ENCODE measurements around the gene UBE2G1. TPM values are rescaled to one million over a fixed set of nuclear protein-coding genes. Genes with fewer than 3 reads are reported as not detected.

UBE2G1 gene
- total and polyA plus RNA-seq, 2 donors (not counting 1 experiment from before 2014, with no cell fraction given): 27.1 to 76.0 TPM

DNA sequence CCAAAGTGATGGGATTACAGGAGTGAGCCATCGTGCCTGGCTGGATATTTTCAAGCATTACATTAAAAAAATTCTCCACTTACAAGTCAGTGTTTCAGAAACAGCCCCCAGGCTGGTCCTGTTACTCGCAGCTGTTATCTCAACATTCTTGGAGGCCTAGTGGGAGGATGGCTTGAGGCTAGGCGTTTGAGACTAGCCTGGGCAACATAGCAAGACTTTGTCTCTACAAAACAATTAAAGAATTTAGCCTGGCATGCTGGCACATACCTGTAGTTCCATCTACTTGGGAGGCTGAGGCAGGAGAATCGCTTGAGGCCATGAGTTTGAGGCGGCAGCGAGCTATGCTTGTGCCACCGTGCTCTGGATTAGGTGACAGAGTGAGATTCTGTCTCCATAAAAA is 40.7 kb upstream of the UBE2G1 start:
- H3K27ac ChIP-seq (ENCODE audit: low read length in 2 of 2): no peak overlapping the region
- H2AFZ ChIP-seq (ENCODE audit: insufficient read depth, low read depth, low read length, poor library complexity, severe bottlenecking): no peak overlapping the region
- no peak overlapping the region for H3K4me2 ChIP-seq (replicated peaks; ENCODE audit: low read depth, low read length, poor library complexity, severe bottlenecking)
- H3K27me3 ChIP-seq (replicated peaks in 1 of 4; ENCODE audit: control extremely low read depth in 1 of 4, control insufficient read depth in 3 of 4, insufficient read depth in 4 of 4, low read length in 3 of 4): no peaks in the 10 kb centered on the region
- no peak for DNase-seq
- H3K9me3 ChIP-seq (ENCODE audit: control extremely low read depth in 1 of 3, control insufficient read depth in 2 of 3, insufficient read depth in 1 of 3, low read length in 2 of 3): no peaks in the 10 kb centered on the region
- peaks cover 6 to 7% of the 10 kb centered on the region in 2 donors for H3K4me1 ChIP-seq (ENCODE audit: control insufficient read depth in 2 of 2, insufficient read depth in 2 of 2, low read length in 2 of 2)
- ChIA-PET CTCF (interaction anchor here (0.6 to 4.7 kb wide), 3 partner anchors 10 to 191 kb away, joined by 3 to 25 read pairs (median 5); no protein-coding TSS in a partner anchor), POLR2A (interaction anchor here (0.6 to 0.7 kb wide), 2 partner anchors 16 to 53 kb away, joined by 3 to 5 read pairs; no protein-coding TSS in a partner anchor)
- H3K4me1 Mint-ChIP-seq: peaks cover 6% of the 10 kb centered on the region
- no peak overlapping the region for H3K9ac ChIP-seq (ENCODE audit: low read length)
- no peak overlapping the region for H3K27ac Mint-ChIP-seq
- no peaks in the 10 kb centered on the region for H3K9me3 Mint-ChIP-seq (ENCODE audit: insufficient read depth)
- no peaks in the 10 kb centered on the region for H4K20me1 ChIP-seq (ENCODE audit: control insufficient read depth, insufficient read depth, low read length, poor library complexity, severe bottlenecking)
- TF ChIP-seq, protein P1, sequence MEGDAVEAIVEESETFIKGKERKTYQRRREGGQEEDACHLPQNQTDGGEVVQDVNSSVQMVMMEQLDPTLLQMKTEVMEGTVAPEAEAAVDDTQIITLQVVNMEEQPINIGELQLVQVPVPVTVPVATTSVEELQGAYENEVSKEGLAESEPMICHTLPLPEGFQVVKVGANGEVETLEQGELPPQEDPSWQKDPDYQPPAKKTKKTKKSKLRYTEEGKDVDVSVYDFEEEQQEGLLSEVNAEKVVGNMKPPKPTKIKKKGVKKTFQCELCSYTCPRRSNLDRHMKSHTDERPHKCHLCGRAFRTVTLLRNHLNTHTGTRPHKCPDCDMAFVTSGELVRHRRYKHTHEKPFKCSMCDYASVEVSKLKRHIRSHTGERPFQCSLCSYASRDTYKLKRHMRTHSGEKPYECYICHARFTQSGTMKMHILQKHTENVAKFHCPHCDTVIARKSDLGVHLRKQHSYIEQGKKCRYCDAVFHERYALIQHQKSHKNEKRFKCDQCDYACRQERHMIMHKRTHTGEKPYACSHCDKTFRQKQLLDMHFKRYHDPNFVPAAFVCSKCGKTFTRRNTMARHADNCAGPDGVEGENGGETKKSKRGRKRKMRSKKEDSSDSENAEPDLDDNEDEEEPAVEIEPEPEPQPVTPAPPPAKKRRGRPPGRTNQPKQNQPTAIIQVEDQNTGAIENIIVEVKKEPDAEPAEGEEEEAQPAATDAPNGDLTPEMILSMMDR (IDR thresholded peaks at IDR 0.05): no peak
- no peak for TF ChIP-seq EZH2 (IDR thresholded peaks at IDR 0.05; ENCODE audit: borderline replicate concordance, insufficient read depth, low read depth, low read length, poor library complexity, severe bottlenecking)
- H3K79me2 ChIP-seq (ENCODE audit: control insufficient read depth, insufficient read depth, low read length): no peaks in the 10 kb centered on the region
- H3K4me3 ChIP-seq (ENCODE audit: control extremely low read depth in 1 of 5, extremely low read depth in 1 of 5, insufficient read depth in 1 of 5, low read depth in 2 of 5, low read length in 4 of 5): no peak overlapping the region
- no peaks in the 10 kb centered on the region for H3K27me3 Mint-ChIP-seq
- intact Hi-C loops (cut with micrococcal nuclease): no loop called here
- WGBS (ENCODE audit: insufficient coverage): no CpG with 5 or more reads among the region's 7 CpGs
- H3K4me3 Mint-ChIP-seq: no peak overlapping the region
- H3K36me3 ChIP-seq (replicated peaks in 1 of 2; ENCODE audit: control extremely low read depth in 1 of 2, control insufficient read depth in 1 of 2, extremely low read depth in 1 of 2, insufficient read depth in 2 of 2, low read length in 1 of 2): no peaks in the 10 kb centered on the region
- no peak for ATAC-seq (ENCODE audit: low read depth)

DNA sequence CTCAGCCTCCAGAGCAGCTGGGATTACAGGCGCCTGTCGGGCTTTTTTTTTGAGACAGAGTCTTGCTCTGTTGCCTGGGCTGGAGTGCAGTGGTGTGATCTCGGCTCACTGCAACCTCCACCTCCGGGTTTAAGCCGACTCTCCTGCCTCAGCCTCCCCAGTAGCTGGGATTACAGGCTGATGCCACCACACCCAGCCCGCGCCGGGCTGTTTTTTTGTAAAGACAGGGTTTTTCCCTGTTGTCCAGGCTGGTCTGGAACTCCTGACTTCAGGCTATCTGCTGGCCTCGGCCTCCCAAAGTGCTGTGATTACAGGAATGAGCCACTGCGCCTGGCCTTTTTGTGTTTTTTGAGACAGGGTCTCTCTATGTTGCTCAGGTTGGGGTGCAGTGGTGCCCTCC is 39.9 kb upstream of the UBE2G1 start:
- no peak overlapping the region for H3K4me2 ChIP-seq (replicated peaks; ENCODE audit: low read depth, low read length, poor library complexity, severe bottlenecking)
- peaks cover 6 to 7% of the 10 kb centered on the region in 2 donors for H3K4me1 ChIP-seq (ENCODE audit: control insufficient read depth in 2 of 2, insufficient read depth in 2 of 2, low read length in 2 of 2)
- H3K9me3 Mint-ChIP-seq (ENCODE audit: insufficient read depth): no peaks in the 10 kb centered on the region
- TF ChIP-seq EZH2 (IDR thresholded peaks at IDR 0.05; ENCODE audit: borderline replicate concordance, insufficient read depth, low read depth, low read length, poor library complexity, severe bottlenecking): no peak
- H3K79me2 ChIP-seq (ENCODE audit: control insufficient read depth, insufficient read depth, low read length): no peaks in the 10 kb centered on the region
- no peak overlapping the region for H3K27ac ChIP-seq (ENCODE audit: low read length in 2 of 2)
- no peak overlapping the region for H3K4me3 ChIP-seq (ENCODE audit: control extremely low read depth in 1 of 5, extremely low read depth in 1 of 5, insufficient read depth in 1 of 5, low read depth in 2 of 5, low read length in 4 of 5)
- no peak overlapping the region for H2AFZ ChIP-seq (ENCODE audit: insufficient read depth, low read depth, low read length, poor library complexity, severe bottlenecking)
- ChIA-PET POLR2A (interaction anchor here (0.6 to 1.3 kb wide), 2 partner anchors 17 to 40 kb away, joined by 5 to 6 read pairs; partner anchors contain the start of gene UBE2G1), CTCF (interaction anchor here (1.2 to 4.7 kb wide), 3 partner anchors 28 to 190 kb away, joined by 4 to 25 read pairs (median 7); no protein-coding TSS in a partner anchor)
- no peaks in the 10 kb centered on the region for H3K27me3 Mint-ChIP-seq
- no peak for ATAC-seq (ENCODE audit: low read depth)
- intact Hi-C loops (cut with micrococcal nuclease): no loop called here
- peaks cover 6% of the 10 kb centered on the region for H3K4me1 Mint-ChIP-seq
- H3K36me3 ChIP-seq (replicated peaks in 1 of 2; ENCODE audit: control extremely low read depth in 1 of 2, control insufficient read depth in 1 of 2, extremely low read depth in 1 of 2, insufficient read depth in 2 of 2, low read length in 1 of 2): no peaks in the 10 kb centered on the region
- H3K27ac Mint-ChIP-seq: no peak overlapping the region
- H3K9me3 ChIP-seq (ENCODE audit: control extremely low read depth in 1 of 3, control insufficient read depth in 2 of 3, insufficient read depth in 1 of 3, low read length in 2 of 3): no peaks in the 10 kb centered on the region
- no peak overlapping the region for H3K4me3 Mint-ChIP-seq
- no peaks in the 10 kb centered on the region for H3K27me3 ChIP-seq (replicated peaks in 1 of 4; ENCODE audit: control extremely low read depth in 1 of 4, control insufficient read depth in 3 of 4, insufficient read depth in 4 of 4, low read length in 3 of 4)
- no peaks in the 10 kb centered on the region for H4K20me1 ChIP-seq (ENCODE audit: control insufficient read depth, insufficient read depth, low read length, poor library complexity, severe bottlenecking)
- H3K9ac ChIP-seq (ENCODE audit: low read length): no peak overlapping the region
- WGBS (ENCODE audit: insufficient coverage): 98% methylated on average over 5 of the region's 10 CpGs
- DNase-seq: no peak
